NT2/D1 (cell line): ENCODE measurements around the gene CDKN2A.

Experiments used
- SUZ12 ChIP-seq: IDR thresholded peaks from 2 replicates; pipeline ENCODE4 v1.6.1; 2011; ENCODE audit not compliant: insufficient read length, insufficient read depth; ENCODE audit errors: extremely low read depth
- ZNF274 ChIP-seq: IDR thresholded peaks from 2 replicates; pipeline ENCODE4 v1.6.1; 2011; ENCODE audit warnings: mild to moderate bottlenecking, low read depth, low read length

GRCh38 chr9:22031655-22032411, 37.6 kb upstream of the CDKN2A start:
- no peak for TF ChIP-seq SUZ12
- TF ChIP-seq ZNF274: no peak
